GM18858 (cell line): ENCODE data around the gene CLCA1.

ENCODE experiments used
- ATAC-seq: cut with Tn5 transposase; IDR thresholded peaks from one replicate; pipeline ENCODE4 v1.9.1; 2021; ENCODE audit not compliant: unreplicated experiment

Gene CLCA1

GRCh38 chr1:86548839-86549238 lies 80.1 kb downstream of the CLCA1 start:
- no peak for ATAC-seq
